GM21526 (cell line): ENCODE measurements around the gene CHST12.
"Not testable (repeated sequence)": the region's sequence is repeated elsewhere in the genome, so short reads cannot be mapped to it uniquely, and the experiment has no call there.

Source experiments
- ATAC-seq: cut with Tn5 transposase; IDR thresholded peaks from one replicate; pipeline ENCODE4 v1.9.1; 2021; ENCODE audit warnings: moderate library complexity; ENCODE audit not compliant: unreplicated experiment, low FRiP score

The CHST12 gene

DNA sequence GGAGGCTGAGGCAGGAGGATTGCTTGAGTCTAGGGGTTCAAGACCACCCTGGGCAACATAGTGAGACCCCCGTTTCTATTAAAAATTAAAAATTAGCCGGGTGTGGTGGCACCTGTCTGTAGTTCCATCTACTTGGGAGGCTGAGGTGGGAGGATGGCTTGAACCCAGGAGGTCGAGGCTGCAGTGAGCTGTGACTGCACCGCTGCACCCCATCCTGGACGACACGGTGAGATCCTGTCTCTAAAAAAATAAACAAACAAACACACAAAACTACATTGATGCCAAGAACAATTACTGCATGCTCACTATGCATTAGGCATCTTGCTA is 761 bp upstream of the CHST12 start:
- no peak for ATAC-seq

DNA sequence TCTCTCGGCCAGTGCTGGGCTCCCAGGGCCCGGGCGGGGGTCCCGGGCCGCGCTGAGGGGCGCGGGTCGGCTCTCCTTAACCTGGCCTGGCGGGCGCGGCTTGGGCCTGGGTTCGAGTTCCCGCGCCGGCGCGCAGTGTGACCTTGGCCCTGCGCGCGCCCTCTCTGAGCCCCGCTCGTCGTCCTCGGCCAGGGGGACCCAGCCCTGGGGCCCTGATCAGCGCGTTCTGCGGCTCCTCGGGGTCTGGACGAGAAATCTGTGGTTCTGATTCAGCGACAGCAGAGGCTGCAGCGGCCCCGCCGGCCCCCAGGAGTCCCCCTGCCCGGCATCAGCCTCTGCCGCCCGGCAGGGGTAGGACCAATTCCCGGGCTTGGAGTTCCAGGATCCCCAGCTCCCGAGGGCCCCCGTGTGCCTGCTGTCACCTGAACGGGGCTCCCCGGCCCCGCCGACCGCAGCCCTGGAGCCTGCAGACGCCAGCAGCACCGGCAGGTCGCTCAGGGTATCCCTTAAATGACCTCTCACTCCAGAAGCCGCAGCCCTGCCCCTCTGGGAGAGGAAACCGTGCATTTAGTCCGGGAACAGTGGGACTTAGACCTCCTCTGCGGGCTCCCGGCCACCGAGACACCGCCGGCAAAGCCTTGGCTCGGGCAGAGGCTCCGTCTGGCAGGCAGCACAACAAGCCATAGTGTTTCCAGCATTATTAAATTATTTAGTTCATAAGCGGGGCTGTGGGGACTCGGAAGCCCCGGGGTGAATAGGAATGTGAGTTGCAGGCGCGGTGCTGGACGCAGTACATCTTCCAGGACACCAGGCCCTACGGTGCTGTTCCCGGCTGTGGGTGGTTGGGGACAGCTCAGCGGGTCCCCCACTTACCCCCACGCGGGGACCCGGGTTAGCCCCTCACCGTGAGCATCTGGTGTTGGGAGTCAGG is 572 bp downstream of the CHST12 start:
- ATAC-seq, result peak; percentile 7

DNA sequence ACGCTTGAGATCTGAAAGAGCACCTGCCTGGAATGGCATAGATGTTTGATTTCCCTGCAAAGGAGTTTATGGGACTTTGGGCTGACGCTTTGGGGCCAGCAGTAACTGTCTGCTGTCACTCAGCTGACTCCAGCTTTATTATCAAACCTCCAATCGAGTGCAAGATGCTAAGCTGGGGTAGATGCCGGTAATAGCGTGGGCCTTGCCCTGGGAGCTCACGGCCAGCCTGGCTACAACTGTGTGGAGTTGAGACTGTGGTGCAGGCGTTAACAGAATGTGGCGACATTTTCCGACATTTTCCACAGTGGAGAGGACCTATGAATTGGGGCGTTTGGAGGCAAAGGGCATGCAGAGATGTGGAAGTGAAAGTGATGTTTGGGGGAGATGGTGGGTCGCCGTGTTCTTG is 1.3 kb downstream of the CHST12 start:
- no peak for ATAC-seq

DNA sequence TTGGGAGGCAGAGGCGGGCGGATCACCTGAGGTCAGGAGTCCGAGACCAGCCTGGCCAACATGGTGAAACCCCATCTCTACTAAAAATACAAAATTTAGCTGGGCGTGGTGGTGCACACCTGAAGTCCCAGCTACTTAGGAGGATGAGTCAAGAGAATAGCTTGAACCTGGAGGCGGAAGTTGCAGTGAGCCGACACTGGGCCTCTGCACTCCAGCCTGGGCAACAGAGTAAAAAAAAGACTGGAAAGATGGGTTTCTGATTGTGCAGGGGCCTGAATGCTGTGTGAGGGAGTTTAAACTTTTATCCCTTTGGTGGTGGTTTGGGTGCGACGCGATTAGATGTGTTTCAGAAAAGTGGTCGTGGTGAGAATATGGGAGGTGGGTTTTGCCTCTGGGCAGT is 1.8 kb downstream of the CHST12 start:
- no peak for ATAC-seq

DNA sequence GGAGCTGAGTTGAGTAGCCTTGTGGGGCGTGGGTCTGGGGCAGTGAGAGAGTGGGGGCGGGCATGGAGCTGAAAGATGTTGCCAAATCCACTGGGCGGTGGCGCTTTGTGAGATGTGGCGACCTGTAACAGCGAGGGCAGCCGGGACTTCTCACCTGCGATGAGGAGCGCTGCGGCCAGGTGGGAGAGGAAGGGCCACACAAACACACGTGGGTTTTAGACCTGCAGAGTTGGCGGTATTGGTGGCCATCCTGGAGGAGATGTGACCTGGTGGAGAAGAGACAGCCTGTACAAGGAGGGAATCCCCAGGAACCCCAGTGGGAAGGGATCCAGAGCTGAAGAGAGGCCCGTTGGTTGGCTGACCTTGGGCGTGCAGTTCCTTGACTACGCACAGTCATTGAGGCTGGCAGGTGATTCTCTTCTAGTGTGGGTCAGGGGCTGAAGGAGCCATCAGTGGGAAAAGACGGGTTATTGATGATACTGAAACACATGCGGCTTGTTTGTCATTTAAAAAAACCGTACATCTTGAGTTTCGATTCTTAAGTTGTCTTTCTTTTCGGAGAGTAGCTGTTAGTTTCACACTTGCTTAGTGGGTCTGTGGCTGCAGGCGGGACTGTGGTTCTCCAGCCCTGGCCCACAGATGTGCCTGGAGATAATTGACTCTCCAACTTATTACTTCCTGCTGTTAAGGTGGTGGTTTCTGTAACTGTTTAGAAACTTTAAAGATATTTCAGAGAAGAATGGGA is 2.4 kb downstream of the CHST12 start:
- peak; percentile 34 for ATAC-seq

DNA sequence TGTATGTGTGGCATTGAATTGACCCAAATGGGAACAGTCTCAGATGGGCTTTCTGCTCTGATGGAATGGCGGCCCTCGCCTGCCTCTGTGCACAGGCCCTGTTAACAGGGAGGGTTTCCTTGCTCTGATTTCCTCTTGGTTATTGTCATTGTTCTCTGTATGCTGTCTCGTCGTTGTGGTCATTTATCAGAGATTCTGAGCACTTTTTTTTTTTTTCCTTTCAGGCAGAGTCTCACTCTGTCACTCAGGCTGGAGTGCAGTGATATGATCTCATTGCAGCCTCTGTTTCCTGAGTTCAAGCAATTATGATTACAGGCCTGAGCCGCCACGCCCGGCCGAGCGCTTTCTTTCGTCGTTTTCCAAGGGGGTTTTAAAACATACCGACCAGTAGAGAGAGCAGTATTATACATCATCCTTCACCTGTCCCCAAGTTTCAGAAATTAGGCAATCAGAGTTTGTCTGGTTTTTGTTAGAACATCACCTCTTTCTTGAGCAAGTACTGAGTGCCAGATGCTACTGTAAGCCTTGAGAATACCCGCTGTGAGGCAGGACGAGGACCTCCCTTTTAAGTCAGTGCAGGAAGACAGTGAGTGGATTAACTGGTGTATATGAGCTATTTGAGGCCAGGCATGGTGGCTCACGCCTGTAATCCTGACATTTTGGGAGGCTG is 6.5 kb downstream of the CHST12 start:
- no peak for ATAC-seq

DNA sequence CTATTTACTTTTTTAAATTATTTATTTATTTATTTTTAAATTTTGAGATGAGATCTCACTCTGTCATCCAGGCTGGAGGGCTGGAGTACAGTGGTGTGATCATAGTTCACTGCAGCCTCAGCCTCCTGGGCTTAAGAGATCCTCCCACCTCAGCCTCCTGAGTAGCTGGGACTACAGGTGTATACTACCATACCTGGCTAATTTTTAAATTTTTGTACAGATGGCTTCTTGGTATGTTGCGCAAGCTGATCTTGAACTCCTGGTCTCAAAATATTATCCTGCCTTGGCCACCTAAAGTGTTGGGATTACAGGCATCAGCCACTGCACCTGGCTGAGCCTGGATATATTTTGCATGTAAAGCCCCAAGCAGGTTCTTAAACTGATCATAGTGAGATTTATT is 7.6 kb downstream of the CHST12 start:
- no peak for ATAC-seq

DNA sequence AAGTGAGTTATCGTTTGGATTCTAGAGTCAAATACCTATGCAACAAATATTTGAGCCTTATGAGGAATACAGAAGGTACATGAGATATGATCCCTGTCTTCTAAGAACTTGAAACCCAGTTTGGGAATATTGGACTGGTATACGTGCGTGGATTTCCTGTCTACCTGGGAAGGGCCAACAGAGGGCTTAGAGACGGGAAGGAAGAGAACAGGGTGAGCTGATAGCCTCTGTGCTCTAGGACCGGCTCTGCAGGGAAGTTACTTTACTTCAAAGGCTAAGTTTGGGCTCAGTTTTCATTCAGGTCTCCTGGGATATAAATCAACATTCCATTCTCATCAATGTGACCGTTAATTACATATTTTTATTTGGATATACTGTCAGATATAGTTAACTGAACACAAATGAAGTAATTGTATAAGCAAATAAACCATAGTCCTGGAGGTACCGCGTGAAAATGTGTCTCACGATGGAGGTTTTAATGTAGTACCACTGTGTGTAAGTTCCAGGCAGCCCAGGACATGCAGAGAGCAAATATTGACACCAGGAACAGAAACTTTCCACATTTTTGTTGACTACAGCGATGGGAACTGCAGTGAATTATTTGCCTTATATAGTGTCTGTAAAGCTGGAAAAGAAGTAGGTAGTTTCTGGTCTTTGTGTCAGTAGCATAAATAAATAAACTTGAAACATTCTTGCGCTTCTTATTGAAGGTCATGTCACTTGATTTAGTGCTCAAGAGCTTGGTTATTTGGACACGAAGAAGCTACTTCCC is 8.6 kb downstream of the CHST12 start:
- no peak for ATAC-seq

DNA sequence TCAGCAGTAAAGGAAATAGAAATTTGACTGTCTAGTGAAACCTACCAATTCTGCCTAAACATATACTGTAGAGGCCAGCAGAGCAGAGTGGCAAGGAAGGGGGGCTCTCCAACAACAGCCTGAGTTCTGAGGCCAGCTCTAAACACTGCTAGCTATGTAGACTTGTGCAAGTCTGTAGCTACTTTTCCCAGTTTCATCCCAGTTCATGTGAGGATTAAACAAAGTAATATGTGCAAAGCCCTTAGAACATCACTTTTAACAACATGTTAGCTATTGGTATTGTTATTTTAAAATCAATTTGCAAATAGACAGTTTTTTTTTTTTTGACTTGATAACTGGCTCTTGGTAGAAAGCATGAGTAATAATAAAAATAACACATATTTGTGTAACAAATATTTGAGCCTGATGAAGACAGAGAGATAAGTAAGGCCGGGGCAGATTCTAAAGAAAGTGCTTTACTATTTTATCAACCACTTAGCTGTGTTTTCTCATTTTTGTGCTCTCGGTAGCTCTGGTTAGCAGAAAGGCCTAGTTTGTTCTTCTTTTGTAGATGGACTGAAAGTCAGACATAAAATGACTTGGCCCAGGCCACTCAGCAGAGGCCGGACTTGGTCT is 9.3 kb downstream of the CHST12 start:
- ATAC-seq, result no peak

DNA sequence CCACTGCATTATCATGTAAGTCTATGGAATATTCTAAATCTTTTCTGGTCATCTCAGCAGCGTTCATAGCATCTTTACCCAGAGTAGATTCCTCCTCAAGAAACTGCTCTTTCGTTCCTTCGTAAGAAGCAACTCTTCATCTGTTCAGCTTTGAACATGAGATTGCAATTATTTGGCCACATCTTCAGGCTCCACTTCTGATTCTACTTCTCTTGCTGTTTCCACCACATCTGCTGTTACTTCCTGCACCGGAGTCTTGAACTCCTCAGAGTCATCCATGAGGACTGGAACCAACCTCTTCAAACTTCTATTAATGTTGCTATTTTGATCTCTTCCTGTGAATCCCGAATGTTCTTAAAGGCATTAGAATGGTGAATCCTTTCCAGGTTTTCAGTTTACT is 12.7 kb downstream of the CHST12 start:
- ATAC-seq, result no peak

DNA sequence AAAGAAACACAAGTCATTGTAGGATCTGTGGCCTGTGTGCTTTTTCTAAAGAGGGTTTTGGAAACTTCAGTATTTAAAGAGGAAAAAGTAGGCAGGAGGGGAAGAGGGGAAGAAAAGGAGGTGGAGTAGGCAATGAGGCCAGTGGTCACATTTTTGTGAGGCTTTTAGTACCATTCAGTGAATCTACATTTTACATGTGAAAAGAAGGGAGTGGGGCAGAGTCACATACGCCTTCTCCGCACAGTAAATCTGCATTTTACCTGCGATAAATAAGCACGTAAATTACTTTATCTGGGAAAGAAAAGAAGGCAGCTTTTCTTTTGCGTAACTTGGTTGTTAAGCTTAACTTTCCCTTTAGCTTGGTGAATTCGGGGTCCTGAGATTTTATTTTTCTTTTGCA is 13.2 kb downstream of the CHST12 start:
- no peak for ATAC-seq

DNA sequence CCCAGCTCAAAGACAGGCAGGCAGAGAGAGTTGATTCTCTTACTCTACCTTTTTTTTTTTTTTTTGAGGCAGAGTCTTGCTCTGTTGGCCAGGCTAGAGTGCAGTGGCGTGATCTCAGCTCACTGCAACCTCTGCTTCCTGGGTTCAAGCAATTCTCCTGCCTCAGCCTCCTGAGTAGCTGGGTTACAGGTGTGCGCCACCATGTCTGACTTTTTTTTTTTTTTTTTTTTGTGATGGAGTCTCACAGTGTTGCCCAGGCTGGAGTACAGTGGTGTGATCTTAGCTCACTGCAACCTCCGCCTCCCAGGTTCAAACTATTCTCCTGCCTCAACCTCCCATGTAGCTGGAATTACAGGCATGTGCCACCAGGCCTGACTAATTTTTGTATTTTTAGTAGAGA is 13.8 kb downstream of the CHST12 start:
- ATAC-seq, result not testable (repeated sequence)

DNA sequence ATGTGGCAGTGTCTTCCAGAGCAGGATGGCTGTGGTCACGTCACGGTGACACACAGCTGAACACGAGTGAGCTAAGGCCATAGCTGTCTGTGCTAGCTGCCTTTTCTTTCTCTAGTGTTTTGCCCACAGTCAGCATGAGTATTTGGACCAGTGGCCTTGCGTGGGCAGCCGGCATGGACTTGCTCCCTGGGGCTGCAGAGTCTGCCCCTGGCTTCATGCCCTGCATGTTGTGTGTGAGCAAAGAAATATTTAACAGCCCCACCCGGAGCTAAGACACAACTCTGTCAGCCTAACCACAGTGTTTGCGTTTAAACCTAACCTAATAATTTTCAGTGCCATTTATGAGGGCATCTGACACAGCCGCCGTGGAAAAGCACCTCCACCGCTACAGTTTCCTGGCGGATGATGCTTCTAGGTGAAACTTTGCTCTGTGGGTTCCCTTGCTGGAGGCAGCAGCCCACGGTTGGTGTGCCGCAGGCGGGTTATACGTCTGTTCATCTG is 14.6 kb downstream of the CHST12 start:
- no peak for ATAC-seq

DNA sequence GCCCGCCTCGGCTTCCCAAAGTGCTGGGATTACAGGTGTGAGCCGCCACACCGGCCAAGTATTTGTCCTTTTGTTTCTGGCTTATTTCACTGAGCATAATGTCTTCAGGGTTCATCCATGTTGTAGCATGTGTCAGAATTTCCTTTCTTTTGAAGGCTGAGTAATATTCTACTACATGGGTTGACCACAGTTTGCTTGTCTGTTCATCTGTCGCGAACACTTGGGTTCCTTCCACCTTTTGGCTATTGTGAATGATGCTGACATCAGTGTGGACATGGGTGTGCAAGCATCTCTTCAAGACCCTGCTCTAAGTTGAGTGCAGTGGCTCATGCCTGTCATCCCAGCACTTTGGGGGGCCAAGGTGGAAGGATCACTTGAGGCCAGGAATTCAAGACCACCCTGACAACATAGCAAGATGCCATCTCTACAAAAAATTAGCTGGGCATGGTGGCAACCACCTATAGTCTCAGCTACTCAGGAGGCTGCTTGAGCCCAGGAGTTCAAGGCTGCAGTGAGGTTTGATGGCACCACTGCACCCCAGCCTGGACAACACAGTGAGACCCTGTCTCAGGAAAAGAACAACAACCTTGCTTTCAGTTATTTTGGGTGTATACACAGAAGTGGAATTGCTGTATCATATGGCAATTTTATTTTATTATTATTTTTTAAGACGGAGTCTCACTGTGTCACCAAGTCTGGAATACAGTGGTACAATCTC is 17.0 kb downstream of the CHST12 start:
- no peak for ATAC-seq

DNA sequence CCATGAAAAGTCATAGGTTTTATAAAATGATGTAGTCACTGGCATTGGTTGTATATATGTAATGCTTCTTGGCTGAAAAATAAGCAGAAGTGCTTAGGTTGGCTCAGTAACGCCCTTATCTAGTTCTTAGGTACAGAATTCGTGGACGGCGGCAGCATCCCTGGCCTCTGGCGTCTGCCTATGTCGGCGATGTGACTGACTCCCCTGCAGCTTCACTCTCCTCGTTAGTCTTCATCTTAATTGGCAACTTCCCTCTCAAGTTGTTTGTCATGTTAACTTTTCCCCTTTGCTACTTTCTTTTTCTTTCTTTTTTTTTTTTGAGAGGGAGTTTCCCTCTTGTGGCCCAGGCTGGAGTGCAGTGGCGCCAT is 18.5 kb downstream of the CHST12 start:
- no peak for ATAC-seq

DNA sequence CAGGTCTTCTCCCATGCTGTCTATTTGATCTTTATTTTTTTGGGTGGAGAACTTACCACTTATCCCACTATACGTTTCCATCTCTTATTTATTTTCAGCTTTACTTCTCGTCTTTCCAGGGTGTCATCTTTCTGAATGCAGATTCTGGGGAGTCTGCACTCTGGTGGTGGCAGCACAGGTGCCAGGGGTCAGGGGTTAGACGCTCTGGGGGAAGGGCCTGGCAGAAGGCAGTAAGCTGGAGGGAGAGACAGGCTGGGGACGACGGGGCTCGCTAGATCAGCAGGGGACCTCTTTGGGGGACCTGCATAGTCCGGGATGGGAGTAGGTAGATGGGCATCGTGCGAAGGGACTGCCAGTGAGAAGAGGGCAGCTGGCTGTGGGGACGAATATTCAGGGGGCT is 22.3 kb downstream of the CHST12 start:
- no peak for ATAC-seq

DNA sequence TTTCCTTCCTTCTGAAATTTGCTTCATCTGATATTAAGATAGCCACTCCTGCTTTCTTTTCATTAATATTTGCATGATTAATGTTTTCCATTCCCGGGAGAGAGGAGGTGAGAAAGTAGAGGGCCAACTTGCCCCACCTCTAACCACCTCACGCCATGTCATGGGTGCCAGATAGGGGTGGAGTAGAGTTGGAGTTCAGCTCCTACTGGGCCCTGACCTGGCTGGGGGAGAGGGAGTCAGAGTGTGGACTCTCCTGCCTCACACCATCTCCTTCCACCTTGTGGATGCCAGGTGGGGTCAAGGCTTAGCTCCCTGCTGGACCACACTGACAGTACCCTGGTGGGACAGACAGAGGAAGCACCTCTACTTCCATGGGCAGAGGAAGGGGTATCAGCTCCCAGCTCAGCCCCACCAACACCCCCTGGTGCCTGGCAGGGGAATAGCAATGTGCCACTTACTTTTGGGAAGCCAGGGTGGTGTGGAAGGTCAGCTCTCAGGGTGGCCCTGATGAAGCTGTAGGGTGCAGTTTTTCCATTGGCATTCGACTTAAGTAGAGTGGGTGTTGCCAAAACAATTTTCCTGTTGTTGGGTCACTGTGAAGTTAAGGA is 28.0 kb downstream of the CHST12 start:
- ATAC-seq, result no peak

DNA sequence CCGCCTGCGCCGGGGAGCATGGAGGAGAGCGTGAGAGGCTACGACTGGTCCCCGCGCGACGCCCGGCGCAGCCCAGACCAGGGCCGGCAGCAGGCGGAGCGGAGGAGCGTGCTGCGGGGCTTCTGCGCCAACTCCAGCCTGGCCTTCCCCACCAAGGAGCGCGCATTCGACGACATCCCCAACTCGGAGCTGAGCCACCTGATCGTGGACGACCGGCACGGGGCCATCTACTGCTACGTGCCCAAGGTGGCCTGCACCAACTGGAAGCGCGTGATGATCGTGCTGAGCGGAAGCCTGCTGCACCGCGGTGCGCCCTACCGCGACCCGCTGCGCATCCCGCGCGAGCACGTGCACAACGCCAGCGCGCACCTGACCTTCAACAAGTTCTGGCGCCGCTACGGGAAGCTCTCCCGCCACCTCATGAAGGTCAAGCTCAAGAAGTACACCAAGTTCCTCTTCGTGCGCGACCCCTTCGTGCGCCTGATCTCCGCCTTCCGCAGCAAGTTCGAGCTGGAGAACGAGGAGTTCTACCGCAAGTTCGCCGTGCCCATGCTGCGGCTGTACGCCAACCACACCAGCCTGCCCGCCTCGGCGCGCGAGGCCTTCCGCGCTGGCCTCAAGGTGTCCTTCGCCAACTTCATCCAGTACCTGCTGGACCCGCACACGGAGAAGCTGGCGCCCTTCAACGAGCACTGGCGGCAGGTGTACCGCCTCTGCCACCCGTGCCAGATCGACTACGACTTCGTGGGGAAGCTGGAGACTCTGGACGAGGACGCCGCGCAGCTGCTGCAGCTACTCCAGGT is 29.7 kb downstream of the CHST12 start:
- ATAC-seq, result no peak
